Upper lobe of left lung (tissue), 6 donors: ENCODE measurements around the gene GFM2. TPM values are rescaled to one million over a fixed set of nuclear protein-coding genes. Genes with fewer than 3 reads are reported as not detected.
"Not testable (repeated sequence)": the region's sequence is repeated elsewhere in the genome, so short reads cannot be mapped to it uniquely, and the experiment has no call there.

Source experiments
- ATAC-seq, 2 donors: fragments of 200-7000 bp; cut with Tn5 transposase; one replicate each; pipeline ENCODE4 v1.9.1; 2022; ENCODE audit warnings: mild to moderate bottlenecking in 2 of 2, moderate library complexity in 2 of 2; ENCODE audit not compliant: low FRiP score in 2 of 2
- DNase-seq, 2 donors: peaks; one replicate each; pipeline ENCODE4 v3.0.0-alpha.2; 2019 to 2020
- H3K27ac ChIP-seq, 4 donors: fragments of 200-600 bp; sonication (generic); one replicate each; pipeline ENCODE4 v1.5.1; 2016 to 2019
- H3K27me3 ChIP-seq, 4 donors: fragments of 200-600 bp; sonication (generic); one replicate each; pipeline ENCODE4 v1.5.1; 2017 to 2019
- H3K36me3 ChIP-seq, 4 donors: fragments of 200-600 bp; sonication (generic); one replicate each; pipeline ENCODE4 v1.5.1; 2016 to 2019
- H3K4me1 ChIP-seq, 4 donors: fragments of 200-600 bp; sonication (generic); one replicate each; pipeline ENCODE4 v1.5.1; 2018 to 2019
- H3K4me3 ChIP-seq, 4 donors: fragments of 200-600 bp; sonication (generic); one replicate each; pipeline ENCODE4 v1.5.1; 2017 to 2019; ENCODE audit warnings: mild to moderate bottlenecking in 2 of 4, moderate library complexity in 1 of 4
- H3K9me3 ChIP-seq, 4 donors: fragments of 200-600 bp; sonication (generic); one replicate each; pipeline ENCODE4 v1.5.1; 2018 to 2019
- CTCF ChIP-seq, 6 experiments: fragments of 450-650 bp in 4 of 6; fragments of 200-600 bp in 2 of 6; sonication (generic) in 2 of 6; IDR thresholded peaks; one replicate each; pipeline ENCODE4 v1.5.1; 2016 to 2019; ENCODE audit warnings: antibody characterized with exemption in 6 of 6
- EP300 ChIP-seq, 4 donors: sonication (generic); formaldehyde crosslinking; IDR thresholded peaks; one replicate each; pipeline ENCODE4 v1.5.1; 2017; ENCODE audit warnings: antibody characterized with exemption in 4 of 4, control low read depth in 2 of 4
- POLR2A ChIP-seq, 4 donors: fragments of 450-650 bp; IDR thresholded peaks; one replicate each; pipeline ENCODE4 v1.5.1; 2016 to 2017; ENCODE audit warnings: antibody characterized with exemption in 4 of 4, mild to moderate bottlenecking in 2 of 4
- POLR2AphosphoS5 ChIP-seq, 2 donors: sonication (generic); formaldehyde crosslinking; IDR thresholded peaks; one replicate each; pipeline ENCODE4 v1.5.1; 2017; ENCODE audit warnings: antibody characterized with exemption in 2 of 2
- whole genome bisulfite sequencing, 2 donors: methylation state at CpG; one replicate each; pipeline ENCODE4 v1.1.5; 2017 to 2018; 5-methylcytosine and 5-hydroxymethylcytosine counted together
- total RNA-seq, 6 donors: library from RNA; depleted of rRNA in 4 of 6; stranded (reverse); fragments of >200 nt in 4 of 6; gene quantifications; one replicate each; pipeline versions ENCODE4 v1.1.0 to v1.2.1, GENCODE V29; 2016 to 2021
- donor health status: DM: no; HTN: no; CAD: no; lungs with moderate emphysema.
- donor health status: DM: no; HTN: yes; CAD: no; lungs with severe emphysema.

GFM2 gene
- total RNA-seq, 6 donors from 2014 or later = 6.1 to 33.5 (median 16.0) TPM

GRCh38 chr5:74763504-74763903 is 3.4 kb downstream of the GFM2 start:
- TF ChIP-seq CTCF (IDR thresholded peaks at IDR 0.05) = no peak
- Histone ChIP-seq H3K27ac (no peak overlapping the region), H3K27me3 (no peaks in the 10 kb centered on the region), H3K4me3 (no peak overlapping the region), H3K9me3 (no peaks in the 10 kb centered on the region), H3K36me3 (peaks cover 3 to 33% (median 9%) of the 10 kb centered on the region in 4 donors), H3K4me1 (peaks cover 21 to 27% (median 25%) of the 10 kb centered on the region in 4 donors)
- ATAC-seq (no peak), DNase-seq (no peak)

- H3K9me3 ChIP-seq = no peaks in the 10 kb centered on the region
- H3K36me3 ChIP-seq = peaks cover 5 to 41% (median 14%) of the 10 kb centered on the region in 4 donors
- WGBS, 2 donors = 97 to 98% methylated on average over 2 of the region's 2 CpGs
- TF ChIP-seq POLR2AphosphoS5 (IDR thresholded peaks at IDR 0.05) (no peak), EP300 (IDR thresholded peaks at IDR 0.05) (no peak), CTCF (IDR thresholded peaks at IDR 0.05) (no peak), POLR2A (IDR thresholded peaks at IDR 0.05) (no peak)
- H3K4me3 ChIP-seq = no peak overlapping the region
- ATAC-seq (no peak), DNase-seq (no peak)
- no peaks in the 10 kb centered on the region for H3K27me3 ChIP-seq
- H3K27ac ChIP-seq = no peak overlapping the region
- H3K4me1 ChIP-seq = peaks cover 14 to 18% (median 16%) of the 10 kb centered on the region in 4 donors
These were observed 4.3 kb downstream of the GFM2 start for GRCh38 chr5:74762599-74762998.

GRCh38 chr5:74761241-74761640 is 5.7 kb downstream of the GFM2 start:
- no peak for ATAC-seq
- Histone ChIP-seq H3K27ac (no peak overlapping the region), H3K4me3 (no peak overlapping the region), H3K9me3 (no peaks in the 10 kb centered on the region), H3K4me1 (peaks cover 14 to 17% (median 15%) of the 10 kb centered on the region in 4 donors), H3K27me3 (no peaks in the 10 kb centered on the region), H3K36me3 (peaks cover 5 to 54% (median 21%) of the 10 kb centered on the region in 4 donors)
- 83 to 89% methylated on average over 1 of the region's 1 CpG for WGBS, 2 donors
- no peak for TF ChIP-seq EP300 (IDR thresholded peaks at IDR 0.05)
- no peak for TF ChIP-seq CTCF (IDR thresholded peaks at IDR 0.05)
- no peak for TF ChIP-seq POLR2AphosphoS5 (IDR thresholded peaks at IDR 0.05)
- TF ChIP-seq POLR2A (IDR thresholded peaks at IDR 0.05) = no peak
- DNase-seq = no peak

DNA sequence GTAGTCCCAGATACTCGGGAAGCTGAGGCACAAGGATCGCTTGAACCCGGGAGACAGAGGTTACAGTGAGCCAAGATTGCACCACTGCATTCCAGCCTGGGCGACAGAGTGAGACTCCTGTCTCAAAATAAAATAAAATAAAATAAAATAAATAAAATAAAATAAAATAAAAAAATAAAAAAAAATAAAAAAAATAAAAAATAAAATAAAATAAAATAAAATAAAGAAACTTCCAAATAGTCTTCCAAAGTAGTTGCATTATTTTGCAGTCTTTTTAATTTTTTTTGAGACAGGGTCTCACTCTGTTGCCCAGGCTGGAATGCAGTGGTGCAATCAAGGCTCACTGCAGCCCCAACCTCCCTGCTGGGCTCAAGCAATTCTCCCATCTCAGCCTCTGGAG is 18.2 kb downstream of the GFM2 start:
- DNase-seq, H3K27me3 ChIP-seq, H3K4me3 ChIP-seq, H3K4me1 ChIP-seq, H3K9me3 ChIP-seq, ATAC-seq, H3K27ac ChIP-seq: not testable (repeated sequence)
- WGBS, 2 donors = 95 to 100% methylated on average over 4 of the region's 4 CpGs
- peaks cover 4 to 63% (median 34%) of the 10 kb centered on the region in 4 donors for H3K36me3 ChIP-seq

- ATAC-seq (no peak), DNase-seq (no peak)
- H3K4me3 ChIP-seq = no peak overlapping the region
- no peaks in the 10 kb centered on the region for H3K4me1 ChIP-seq
- no peaks in the 10 kb centered on the region for H3K27me3 ChIP-seq
- WGBS, 2 donors = 94 to 97% methylated on average over 4 of the region's 4 CpGs
- H3K36me3 ChIP-seq = peaks cover 7 to 79% (median 25%) of the 10 kb centered on the region in 4 donors
- H3K27ac ChIP-seq = no peak overlapping the region
- H3K9me3 ChIP-seq = no peaks in the 10 kb centered on the region
- TF ChIP-seq CTCF (IDR thresholded peaks at IDR 0.05) = no peak
- TF ChIP-seq POLR2A (IDR thresholded peaks at IDR 0.05) = no peak
- TF ChIP-seq EP300 (IDR thresholded peaks at IDR 0.05) = no peak
- no peak for TF ChIP-seq POLR2AphosphoS5 (IDR thresholded peaks at IDR 0.05)
These were observed 28.5 kb downstream of the GFM2 start for GRCh38 chr5:74738406-74738805.
